GM12872 (cell line): ENCODE measurements around the gene EMP1.

Experiments used
- CTCF ChIP-seq: IDR thresholded peaks from 3 replicates; pipeline ENCODE4 v1.5.1; 2011; ENCODE audit warnings: low read depth, mild to moderate bottlenecking, low read length, moderate library complexity; ENCODE audit not compliant: insufficient read depth

The EMP1 gene

GRCh38 chr12:13198876-13199275 lies 2.4 kb downstream of the EMP1 start:
- TF ChIP-seq CTCF, result no peak

GRCh38 chr12:13199592-13199991 lies 3.1 kb downstream of the EMP1 start:
- TF ChIP-seq CTCF, result no peak

GRCh38 chr12:13200841-13201240 lies 4.3 kb downstream of the EMP1 start:
- TF ChIP-seq CTCF, result no peak

- TF ChIP-seq CTCF, result peak; percentile 40; the same call in 1 of the 3 replicates
These were observed 6.8 kb downstream of the EMP1 start for GRCh38 chr12:13203034-13203922.

- no peak for TF ChIP-seq CTCF
These were observed 7.9 kb downstream of the EMP1 start for GRCh38 chr12:13204428-13204827.

GRCh38 chr12:13205809-13206559 lies 9.5 kb downstream of the EMP1 start:
- no peak for TF ChIP-seq CTCF

GRCh38 chr12:13206560-13206897 lies 10.0 kb downstream of the EMP1 start:
- TF ChIP-seq CTCF, result no peak
